ENCODE results near the gene TBC1D22A.

- TF ChIP-seq, protein P1, sequence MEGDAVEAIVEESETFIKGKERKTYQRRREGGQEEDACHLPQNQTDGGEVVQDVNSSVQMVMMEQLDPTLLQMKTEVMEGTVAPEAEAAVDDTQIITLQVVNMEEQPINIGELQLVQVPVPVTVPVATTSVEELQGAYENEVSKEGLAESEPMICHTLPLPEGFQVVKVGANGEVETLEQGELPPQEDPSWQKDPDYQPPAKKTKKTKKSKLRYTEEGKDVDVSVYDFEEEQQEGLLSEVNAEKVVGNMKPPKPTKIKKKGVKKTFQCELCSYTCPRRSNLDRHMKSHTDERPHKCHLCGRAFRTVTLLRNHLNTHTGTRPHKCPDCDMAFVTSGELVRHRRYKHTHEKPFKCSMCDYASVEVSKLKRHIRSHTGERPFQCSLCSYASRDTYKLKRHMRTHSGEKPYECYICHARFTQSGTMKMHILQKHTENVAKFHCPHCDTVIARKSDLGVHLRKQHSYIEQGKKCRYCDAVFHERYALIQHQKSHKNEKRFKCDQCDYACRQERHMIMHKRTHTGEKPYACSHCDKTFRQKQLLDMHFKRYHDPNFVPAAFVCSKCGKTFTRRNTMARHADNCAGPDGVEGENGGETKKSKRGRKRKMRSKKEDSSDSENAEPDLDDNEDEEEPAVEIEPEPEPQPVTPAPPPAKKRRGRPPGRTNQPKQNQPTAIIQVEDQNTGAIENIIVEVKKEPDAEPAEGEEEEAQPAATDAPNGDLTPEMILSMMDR (IDR thresholded peaks at IDR 0.05) = no peak
- TF ChIP-seq EZH2 (IDR thresholded peaks at IDR 0.05) = no peak
These were observed 132.6 kb downstream of the TBC1D22A start for GRCh38 chr22:46894851-46895640.

All from neural progenitor cell (in vitro differentiated cells).